D721Med (cell line): Measurements from ENCODE around the gene ACSM3.
"Not testable (repeated sequence)": the region's sequence is repeated elsewhere in the genome, so short reads cannot be mapped to it uniquely, and the experiment has no call there.

Experiments used
- DNase-seq: peaks from one replicate; pipeline ENCODE4 v3.0.0; 2011; ENCODE audit warnings: low spot score; ENCODE audit not compliant: insufficient read length
- FAIRE-seq: peaks from 2 replicates; lab custom pipeline; 2011; peaks lifted over from hg19 to GRCh38; lab: Jason Lieb, UNC
- TF ChIP-seq, protein P1 (sequence below): IDR thresholded peaks from 2 replicates; pipeline ENCODE4 v1.5.1; 2012; ENCODE audit warnings: mild to moderate bottlenecking, control low read depth; ENCODE audit not compliant: insufficient read depth; ENCODE audit errors: missing control alignments

Gene ACSM3

DNA sequence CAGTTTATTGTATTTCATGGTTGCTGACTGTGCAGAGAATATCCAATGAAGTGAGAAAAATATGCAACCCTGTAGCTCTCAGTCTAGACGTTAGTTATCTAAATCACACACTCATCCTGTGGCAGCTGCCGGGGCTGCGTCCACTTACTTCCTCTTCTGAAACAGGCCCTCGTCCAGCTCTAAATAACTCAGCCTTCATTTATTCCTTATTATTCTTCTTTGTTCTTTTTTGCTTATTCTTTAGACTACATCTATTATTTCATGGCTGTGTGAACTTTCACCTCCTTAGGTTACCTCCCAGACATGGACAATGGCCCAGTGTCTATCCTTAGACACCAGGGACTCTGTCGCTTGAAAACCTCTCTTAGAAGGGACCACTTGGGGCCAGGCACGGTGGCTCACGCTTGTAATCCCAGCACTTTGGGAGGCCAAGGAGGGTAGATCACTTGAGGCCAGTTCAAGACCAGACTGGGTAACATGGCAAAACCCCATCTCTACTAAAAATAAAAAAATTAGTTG lies 18.8 kb upstream of the ACSM3 start:
- DNase-seq: no peak
- TF ChIP-seq, protein P1, sequence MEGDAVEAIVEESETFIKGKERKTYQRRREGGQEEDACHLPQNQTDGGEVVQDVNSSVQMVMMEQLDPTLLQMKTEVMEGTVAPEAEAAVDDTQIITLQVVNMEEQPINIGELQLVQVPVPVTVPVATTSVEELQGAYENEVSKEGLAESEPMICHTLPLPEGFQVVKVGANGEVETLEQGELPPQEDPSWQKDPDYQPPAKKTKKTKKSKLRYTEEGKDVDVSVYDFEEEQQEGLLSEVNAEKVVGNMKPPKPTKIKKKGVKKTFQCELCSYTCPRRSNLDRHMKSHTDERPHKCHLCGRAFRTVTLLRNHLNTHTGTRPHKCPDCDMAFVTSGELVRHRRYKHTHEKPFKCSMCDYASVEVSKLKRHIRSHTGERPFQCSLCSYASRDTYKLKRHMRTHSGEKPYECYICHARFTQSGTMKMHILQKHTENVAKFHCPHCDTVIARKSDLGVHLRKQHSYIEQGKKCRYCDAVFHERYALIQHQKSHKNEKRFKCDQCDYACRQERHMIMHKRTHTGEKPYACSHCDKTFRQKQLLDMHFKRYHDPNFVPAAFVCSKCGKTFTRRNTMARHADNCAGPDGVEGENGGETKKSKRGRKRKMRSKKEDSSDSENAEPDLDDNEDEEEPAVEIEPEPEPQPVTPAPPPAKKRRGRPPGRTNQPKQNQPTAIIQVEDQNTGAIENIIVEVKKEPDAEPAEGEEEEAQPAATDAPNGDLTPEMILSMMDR: no peak
- no peak for FAIRE-seq

DNA sequence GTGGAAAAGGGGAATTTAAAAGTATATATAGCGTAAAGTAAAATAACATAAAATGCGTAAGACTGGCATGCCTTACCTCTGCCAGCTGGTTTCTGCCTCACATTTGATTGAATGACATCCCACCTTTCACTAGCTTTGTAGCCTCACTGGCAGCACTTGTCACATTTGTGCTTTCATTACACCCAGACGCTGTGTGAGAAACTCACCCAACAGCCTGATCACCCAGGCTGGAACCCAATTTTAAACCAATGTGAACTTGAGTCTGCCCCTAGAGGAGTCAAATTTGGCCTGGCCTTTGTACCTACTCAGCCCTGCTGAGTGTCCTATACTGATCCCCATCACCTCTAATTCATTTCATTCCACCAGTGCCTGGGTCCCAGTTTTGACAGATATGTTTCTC lies 17.4 kb upstream of the ACSM3 start:
- FAIRE-seq (no peak), DNase-seq (no peak)
- TF ChIP-seq, protein P1: no peak

DNA sequence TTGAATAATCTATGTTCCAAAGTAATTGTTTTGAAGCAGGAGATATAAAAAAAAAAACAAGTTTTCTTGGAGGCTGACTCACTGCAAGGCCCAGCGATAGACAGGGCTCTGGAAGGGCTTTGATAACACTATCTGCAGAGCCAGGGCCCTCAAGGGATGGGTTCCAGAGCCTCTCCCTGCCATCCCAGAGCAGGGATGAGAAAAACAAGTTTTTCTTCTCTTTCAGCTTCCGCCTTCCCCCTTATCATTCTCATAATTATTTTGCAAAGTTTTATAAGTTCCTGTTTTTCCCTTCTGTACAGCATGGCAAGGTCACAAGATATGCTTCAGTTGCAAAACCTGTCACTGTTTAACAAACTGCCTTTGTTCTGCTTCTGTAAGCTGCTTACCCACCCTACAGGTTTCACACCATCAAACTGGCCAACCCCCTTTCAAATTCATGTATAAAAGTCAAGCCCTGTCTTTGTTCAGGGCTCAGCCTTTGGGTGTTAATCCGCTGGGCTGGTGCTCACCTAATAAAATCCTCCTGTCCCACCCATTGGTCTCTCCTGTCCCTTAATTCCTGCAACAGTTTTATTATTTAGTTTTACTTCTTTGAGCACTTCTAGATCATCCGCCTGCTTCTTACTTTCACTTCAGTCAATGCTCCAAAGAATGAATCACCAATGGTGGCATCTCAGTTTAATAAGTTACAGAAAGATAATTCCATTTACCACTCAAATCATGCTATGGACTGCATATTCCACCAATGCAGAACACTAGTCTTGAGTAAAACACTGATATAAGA lies 16.6 kb upstream of the ACSM3 start:
- DNase-seq (no peak), FAIRE-seq (no peak)
- TF ChIP-seq, protein P1: no peak

DNA sequence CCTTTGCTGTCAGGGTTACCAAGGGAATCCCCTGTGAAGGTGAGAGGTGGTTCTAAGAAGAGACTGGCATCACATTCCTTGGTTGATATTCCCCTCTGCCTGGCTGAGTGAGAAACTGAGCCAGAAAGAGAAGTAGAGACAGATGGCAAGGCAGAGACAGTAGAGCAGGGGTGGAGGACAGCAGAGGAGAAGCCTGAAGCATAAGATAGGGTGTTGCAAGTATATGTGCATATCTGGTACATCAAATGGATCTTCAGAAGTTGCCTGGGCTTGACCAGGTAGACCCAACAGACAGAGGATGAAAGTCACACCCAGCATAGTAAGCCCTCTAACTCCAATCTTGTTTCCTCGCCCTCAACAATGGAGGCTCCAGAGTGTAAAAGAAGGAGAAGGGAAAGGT lies 14.3 kb upstream of the ACSM3 start:
- TF ChIP-seq, protein P1: no peak
- FAIRE-seq (no peak), DNase-seq (no peak)

DNA sequence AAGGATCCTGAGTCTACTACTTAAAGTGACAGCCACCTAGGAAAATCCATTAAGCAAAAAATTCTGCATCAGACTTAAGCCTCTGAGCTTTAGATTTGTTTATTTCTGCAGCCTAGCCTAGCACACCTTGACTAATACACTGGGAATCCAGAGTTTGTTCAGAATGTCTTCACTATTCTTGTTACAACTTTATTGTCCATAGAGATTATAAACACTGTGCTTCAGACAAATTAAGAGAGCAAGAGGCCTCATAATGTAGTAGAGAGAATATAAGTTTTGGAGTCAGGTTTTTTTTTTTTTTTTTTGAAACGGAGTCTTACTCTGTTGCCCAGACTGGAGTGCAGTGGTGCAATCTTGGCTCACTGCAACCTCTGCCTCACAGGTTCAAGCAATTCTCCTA lies 13.3 kb upstream of the ACSM3 start:
- DNase-seq: no peak
- TF ChIP-seq, protein P1: no peak

DNA sequence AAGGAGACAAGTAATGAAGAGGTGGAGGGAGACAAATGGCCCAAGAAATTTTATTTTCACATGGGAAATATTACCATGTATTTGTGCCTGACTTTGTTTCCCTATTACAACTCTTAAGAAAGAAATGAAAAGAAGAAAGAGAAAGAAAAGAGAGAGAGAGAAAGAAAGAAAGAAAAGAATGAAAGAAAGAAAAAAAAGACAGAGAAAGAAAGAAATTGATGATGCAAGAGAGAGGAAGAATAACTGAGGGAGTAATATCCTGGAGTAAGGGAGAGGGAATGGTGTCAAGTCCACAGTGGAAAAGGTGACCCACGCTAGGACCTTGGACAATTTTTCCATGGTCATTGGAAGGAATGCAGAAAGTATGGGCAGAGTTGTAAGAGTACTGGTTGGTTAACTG lies 10.1 kb upstream of the ACSM3 start:
- TF ChIP-seq, protein P1: no peak
- FAIRE-seq: no peak
- DNase-seq: no peak

More for the DNA sequence above, 13.3 kb upstream of the ACSM3 start:
- no peak for FAIRE-seq

DNA sequence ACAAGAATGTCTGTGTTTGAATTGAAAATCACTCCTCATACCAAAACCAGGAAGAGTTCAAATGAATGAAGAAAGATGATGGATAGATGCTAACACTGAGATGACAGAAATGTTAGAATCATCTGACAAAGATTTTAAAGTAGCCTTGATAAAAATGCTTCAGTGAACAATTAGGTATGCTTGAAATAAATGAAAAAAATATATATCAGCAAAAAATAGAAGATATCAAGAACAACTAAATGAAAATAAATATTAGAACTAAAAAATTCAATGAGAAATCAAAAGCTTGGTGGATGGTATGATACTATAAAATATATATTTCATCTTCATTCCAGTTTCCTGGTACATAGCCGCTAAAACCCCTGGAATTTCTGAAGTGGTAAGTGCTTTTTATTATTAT lies 8.6 kb upstream of the ACSM3 start:
- DNase-seq: no peak
- no peak for FAIRE-seq
- TF ChIP-seq, protein P1: no peak

DNA sequence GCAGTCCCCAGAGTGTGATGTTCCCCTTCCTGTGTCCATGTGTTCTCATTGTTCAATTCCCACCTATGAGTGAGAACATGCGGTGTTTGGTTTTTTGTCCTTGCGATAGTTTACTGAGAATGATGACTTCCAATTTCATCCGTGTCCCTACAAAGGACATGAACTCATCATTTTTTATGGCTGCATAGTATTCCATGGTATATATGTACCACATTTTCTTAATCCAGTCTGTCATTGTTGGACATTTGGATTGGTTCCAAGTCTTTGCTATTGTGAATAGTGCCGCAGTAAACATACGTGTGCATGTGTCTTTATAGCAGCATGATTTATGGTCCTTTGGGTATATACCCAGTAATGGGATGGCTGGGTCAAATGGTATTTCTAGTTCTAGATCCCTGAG lies 8.0 kb upstream of the ACSM3 start:
- not testable (repeated sequence) for FAIRE-seq, DNase-seq
